Lower leg skin (tissue), 3 donors: ENCODE measurements around the gene UBE2QL1.

Source experiments
- CTCF ChIP-seq, 3 donors: fragments of 450-650 bp; IDR thresholded peaks; one replicate each; pipeline ENCODE4 v1.5.1; 2016; ENCODE audit warnings: antibody characterized with exemption in 3 of 3, mild to moderate bottlenecking in 3 of 3, moderate library complexity in 2 of 3
- POLR2A ChIP-seq, 2 donors: fragments of 450-650 bp; IDR thresholded peaks; one replicate each; pipeline ENCODE4 v1.6.1; 2016 to 2017; ENCODE audit warnings: antibody characterized with exemption in 2 of 2, mild to moderate bottlenecking in 1 of 2, moderate library complexity in 1 of 2

GRCh38 chr5:6447384-6448140 lies 1.1 kb upstream of the UBE2QL1 start:
- TF ChIP-seq CTCF (IDR thresholded peaks at IDR 0.05): no peak
- TF ChIP-seq POLR2A (IDR thresholded peaks at IDR 0.05): no peak
